Stimulated activated CD8-positive, alpha-beta memory T cell treated with anti-CD3 and anti-CD28 coated beads, Interleukin-2, amount 100 ng/mL, for 48 hours (primary cell): Measurements from ENCODE around the gene MYOCOS.

Experiments
- DNase-seq, 2 donors: peaks; one replicate each; pipeline ENCODE4 v3.0.0-alpha.2; 2020; ENCODE audit warnings: low read depth in 2 of 2

Gene MYOCOS

DNA sequence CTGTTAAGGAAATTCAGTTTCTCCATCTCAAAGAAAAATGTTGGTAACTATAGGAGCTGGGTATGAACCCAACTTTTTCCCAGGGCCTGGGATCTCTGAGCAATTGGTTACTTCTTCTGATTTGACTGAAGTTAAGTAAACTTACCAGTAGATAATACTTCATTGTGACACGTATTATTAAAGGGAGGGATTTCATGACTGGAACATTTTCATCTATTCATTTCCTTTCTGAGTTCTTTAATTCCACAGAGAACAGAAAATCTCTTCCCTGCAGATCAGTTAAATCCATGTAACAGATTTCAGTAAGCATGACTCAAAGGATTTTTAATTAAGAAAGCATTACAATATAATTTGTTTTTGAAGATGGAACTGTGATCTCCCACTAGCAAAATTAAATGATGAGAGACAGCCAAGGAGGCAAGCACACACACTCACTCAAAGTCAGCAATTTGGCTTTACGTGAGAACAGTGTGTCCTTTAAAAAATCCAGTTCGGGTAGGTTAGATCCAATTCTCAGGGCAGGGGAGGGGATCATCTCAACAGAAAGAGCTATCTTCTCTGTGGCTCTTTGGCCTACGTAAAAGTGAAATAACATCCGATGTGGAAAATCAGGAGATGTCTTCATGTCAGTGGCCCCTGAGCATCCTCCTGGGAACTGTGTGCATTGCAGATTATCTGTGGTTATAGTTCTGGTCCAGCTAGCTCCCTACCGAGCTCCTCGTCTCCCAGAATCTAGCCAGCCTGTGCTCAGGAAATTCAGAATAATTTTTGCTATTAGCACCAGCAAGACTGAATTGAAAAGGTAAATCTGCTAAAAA lies 41.2 kb downstream of the MYOCOS start:
- DNase-seq: no peak

DNA sequence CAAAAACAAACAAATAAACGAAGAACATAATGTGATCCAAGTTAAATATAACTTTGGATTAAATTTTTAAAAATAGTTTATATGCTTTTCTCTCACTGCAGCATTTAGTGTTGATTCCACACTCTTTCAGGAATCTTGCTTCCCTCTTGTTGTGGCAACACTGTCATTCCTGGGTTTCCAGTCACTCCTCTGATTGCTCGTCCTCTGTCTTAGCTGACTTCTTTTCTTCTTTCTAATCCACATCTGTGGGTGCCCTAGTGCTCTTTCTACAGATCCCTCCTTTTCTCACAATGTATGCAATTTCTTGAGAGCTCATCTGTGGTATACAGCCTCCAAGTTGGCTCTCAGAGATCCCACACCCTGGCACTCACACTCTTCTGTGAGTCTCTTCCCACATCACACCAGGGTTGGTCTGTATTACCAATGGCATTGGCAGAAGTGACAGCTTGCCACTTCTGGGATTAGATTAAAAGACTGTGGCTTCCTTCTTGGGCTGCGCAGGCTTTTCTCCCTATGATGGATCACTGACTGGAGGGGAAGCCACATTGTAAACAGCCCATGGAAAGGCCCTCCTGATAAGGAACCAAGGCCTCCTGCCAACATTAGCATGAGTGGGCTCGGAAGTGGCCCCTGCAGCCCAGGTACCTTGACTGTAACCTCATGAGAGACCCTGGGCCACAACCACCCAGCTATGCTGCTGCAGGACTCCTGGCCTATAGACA lies 42.0 kb downstream of the MYOCOS start:
- DNase-seq: no peak

DNA sequence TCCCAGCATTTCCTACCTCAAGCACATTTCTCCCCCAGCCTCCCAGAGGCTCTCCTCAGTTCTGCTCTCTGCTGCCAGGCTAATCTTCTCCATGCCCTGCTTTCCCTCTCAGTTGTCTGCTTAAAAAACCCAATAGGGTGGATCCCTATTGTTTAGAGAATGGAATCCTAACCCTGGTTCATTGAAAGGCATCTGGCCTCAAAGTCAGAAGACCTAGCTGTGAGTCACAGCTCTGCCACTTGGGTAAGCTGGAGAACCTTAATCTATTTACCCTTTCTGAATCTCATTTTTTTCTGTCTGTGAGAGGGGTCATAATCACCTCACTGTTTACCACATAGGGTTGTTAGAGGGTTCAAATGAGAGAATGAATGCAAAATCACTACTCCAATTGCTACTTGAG lies 42.9 kb downstream of the MYOCOS start:
- no peak for DNase-seq

DNA sequence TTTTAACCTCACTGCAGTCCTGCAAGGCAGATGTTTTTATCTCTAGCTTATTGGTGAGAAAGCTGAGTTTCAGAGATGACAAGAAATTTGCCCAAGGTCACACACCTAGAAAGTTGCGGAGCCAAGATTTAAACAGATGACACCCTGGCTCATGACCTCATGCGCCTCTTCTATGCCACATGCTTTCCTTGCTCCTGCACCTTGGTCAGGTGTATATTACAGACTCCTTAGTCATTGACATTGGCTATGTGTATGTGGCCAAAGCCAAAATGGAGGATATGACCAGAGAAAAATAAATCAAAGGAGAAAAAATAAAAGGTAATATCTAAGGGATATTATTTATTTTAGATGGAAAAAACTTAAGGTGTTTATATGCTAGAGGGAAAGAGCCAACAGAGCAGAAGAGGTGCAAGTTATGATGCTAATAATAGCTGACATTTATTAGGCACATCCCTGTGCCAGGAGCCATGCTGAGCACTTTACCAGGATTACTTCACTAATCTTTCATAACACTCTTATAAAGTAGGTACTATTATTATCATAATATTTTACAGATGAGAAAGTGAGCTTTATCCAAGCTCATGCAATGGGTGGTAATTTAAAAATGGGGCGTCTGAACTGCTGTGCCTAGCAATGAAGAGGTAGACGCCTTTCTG lies 44.2 kb downstream of the MYOCOS start:
- DNase-seq: no peak

DNA sequence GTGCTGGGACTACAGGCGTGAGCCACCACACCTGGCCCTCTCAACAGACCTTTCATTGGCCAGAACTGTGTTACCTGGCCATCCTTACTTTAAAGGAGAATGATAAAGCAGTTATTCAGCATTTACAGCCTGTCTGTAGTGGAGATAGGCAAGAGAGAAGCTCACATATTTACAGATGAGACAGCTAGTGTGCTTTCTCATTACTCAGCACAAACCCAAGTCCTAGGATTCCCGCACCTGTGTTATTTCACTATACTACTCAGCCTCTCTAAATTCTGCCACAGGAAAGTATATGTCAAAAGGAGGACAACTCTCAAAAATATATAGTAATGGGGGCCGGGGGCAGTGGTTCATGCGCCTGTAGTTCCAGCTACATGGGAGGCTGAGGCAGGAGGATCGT lies 46.3 kb downstream of the MYOCOS start:
- no peak for DNase-seq

DNA sequence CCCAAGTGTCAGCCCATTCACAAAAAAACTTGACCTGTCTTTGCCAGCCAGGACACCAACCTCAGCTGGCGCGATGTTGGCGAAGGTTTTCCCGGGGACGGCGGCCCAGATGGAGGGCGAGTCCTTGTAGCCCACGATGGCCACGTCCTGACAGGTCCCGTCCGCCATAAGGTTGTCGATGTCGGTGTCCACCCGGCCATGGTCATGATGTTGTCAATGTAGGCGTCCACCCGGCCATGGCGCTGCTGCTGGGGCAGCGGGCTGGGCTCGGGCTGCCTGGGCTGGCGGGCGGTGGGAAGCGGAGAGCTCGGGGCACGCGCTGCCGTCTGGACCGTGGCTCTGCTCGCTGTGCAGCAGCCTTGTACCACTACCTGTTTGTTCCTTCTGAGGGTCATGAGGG lies 48.7 kb downstream of the MYOCOS start:
- DNase-seq: no peak

DNA sequence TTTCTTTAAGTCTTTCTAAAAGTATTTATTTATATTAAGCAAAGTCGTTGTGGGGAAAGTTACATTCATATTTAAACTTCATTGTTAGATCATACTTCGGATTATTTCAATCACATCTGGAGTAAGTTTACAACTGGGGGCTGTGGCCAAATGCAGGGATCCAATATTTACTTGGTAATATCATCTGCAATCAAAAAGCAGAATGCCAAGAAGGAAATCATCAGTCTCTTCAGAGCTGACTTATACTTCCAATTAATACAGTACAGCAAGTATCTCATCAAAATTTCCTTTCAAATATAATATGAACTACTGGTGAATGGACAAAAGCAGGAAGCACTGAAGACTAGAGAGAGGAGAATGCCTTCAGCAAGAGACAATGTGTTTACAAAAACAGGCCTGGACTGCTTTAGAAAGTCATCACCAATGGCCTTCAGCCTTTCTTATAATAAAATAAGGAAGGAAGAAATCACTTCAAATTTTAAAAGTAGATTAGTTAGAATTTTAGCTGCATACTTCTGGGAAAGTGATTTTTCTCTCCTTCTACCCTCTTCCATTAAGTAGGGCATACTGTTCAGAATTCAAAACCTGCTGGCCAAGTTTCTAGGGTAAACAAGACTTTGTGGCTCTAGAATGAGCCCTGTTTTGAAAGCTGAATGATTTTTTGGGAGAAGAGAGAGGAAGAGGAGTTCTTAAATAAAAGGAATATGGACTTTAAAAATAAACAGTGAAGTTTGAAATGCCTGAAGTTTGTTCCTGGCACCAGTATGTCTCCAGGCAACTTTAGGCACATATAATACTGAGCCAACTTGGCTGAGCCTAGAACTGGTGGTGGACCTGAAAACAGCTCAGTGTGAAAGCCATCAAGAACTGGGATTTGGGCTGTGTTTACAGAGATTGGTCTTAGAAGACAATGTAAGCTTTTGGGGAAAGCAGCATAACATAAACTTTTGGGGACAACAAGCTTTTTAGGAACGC lies 52.7 kb downstream of the MYOCOS start:
- no peak for DNase-seq
